Gastrocnemius medialis (tissue), 4 donors: ENCODE measurements around the gene ZNF526. TPM values are rescaled to one million over a fixed set of nuclear protein-coding genes. Genes with fewer than 3 reads are reported as not detected.

Source experiments
- ATAC-seq, 2 donors: fragments of 150-250 bp; one replicate each; pipeline ENCODE4 v1.9.1; 2016
- DNase-seq, 2 donors: peaks; one replicate each; pipeline ENCODE4 v3.0.0-alpha.2; 2019
- H3K27ac ChIP-seq, 4 donors: fragments of 200-600 bp; sonication (generic); 1 replicate in 1 of 4; 2 replicates in 3 of 4; pipeline ENCODE4 v1.5.1; 2016 to 2018; ENCODE audit warnings: mild to moderate bottlenecking in 2 of 4, moderate library complexity in 1 of 4
- H3K27me3 ChIP-seq, 3 donors: fragments of 200-600 bp; sonication (generic) in 2 of 3; 1 replicate in 1 of 3; 2 replicates in 2 of 3; pipeline versions ENCODE4 v1.5.1 to v1.6.0; 2016 to 2019; ENCODE audit warnings: mild to moderate bottlenecking in 1 of 3, moderate library complexity in 1 of 3
- H3K36me3 ChIP-seq, 2 donors: fragments of 200-600 bp; sonication (generic) in 1 of 2; one replicate each; pipeline ENCODE4 v1.5.1; 2017 to 2018
- H3K4me1 ChIP-seq, 2 donors: fragments of 200-600 bp; sonication (generic) in 1 of 2; one replicate each; pipeline ENCODE4 v1.5.1; 2016 to 2017; ENCODE audit warnings: mild to moderate bottlenecking in 2 of 2
- H3K4me3 ChIP-seq, 4 donors: fragments of 200-600 bp; sonication (generic) in 3 of 4; 1 replicate in 1 of 4; 2 replicates in 3 of 4; pipeline ENCODE4 v1.5.1; 2016 to 2019; ENCODE audit warnings: mild to moderate bottlenecking in 2 of 4
- H3K9me3 ChIP-seq, 3 donors: fragments of 200-600 bp; sonication (generic) in 2 of 3; 1 replicate in 1 of 3; 2 replicates in 2 of 3; pipeline ENCODE4 v1.5.1; 2016 to 2019
- CTCF ChIP-seq, 5 experiments: fragments of 450-650 bp in 3 of 5; fragments of 200-600 bp in 2 of 5; sonication (generic) in 2 of 5; IDR thresholded peaks in 4 of 5; conservative IDR thresholded peaks in 1 of 5; 1 replicate in 4 of 5; 2 replicates in 1 of 5; pipeline ENCODE4 v1.5.1; 2016 to 2019; ENCODE audit warnings: antibody characterized with exemption in 5 of 5, mild to moderate bottlenecking in 3 of 5, moderate library complexity in 3 of 5
- POLR2A ChIP-seq, 2 donors: fragments of 450-650 bp; IDR thresholded peaks; one replicate each; pipeline ENCODE4 v1.6.1; 2017; ENCODE audit warnings: antibody characterized with exemption in 2 of 2, mild to moderate bottlenecking in 2 of 2, moderate library complexity in 2 of 2
- in situ Hi-C, 4 donors: fragments of 200-750 bp; cut with MboI; loops; one replicate each; pipeline versions ENCODE4 v1.15.0 to v1.8.0; 2017; ENCODE audit warnings: low sequenced_read_pairs in 4 of 4
- intact Hi-C: fragments of 100-400 bp; cut with DNase I; formaldehyde crosslinking; loops from one replicate; pipeline ENCODE4 v1.15.1; 2023; ENCODE audit warnings: low total_unique reads
- total RNA-seq, 4 donors: library from RNA; depleted of rRNA; stranded (reverse); fragments of >200 nt; gene quantifications; one replicate each; pipeline versions ENCODE4 v1.1.0 to v1.2.3, GENCODE V29; 2016

Gene ZNF526
- total RNA-seq, 4 donors from 2014 or later: 3.3 to 5.8 (median 4.9) TPM

- no peak for TF ChIP-seq POLR2A (IDR thresholded peaks at IDR 0.05)
- no peak for TF ChIP-seq CTCF (IDR thresholded peaks at IDR 0.05 in 4 of 5, conservative IDR thresholded peaks at IDR 0.05 in 1 of 5)
- ATAC-seq (no peak), DNase-seq (no peak)
- Histone ChIP-seq H3K4me1 (peaks cover 30% of the 10 kb centered on the region in 2 donors), H3K36me3 (peaks cover 0 to 8% of the 10 kb centered on the region in 2 donors), H3K27me3 (no peaks in the 10 kb centered on the region), H3K4me3 (peak overlapping the region; percentile 68 to 77 (median 72)), H3K9me3 (no peaks in the 10 kb centered on the region), H3K27ac (peak overlapping the region; percentile 95 to 98 (median 97))
- in situ Hi-C loops (no loop called here), intact Hi-C loops (loop anchor here (1.0 kb wide), 3 partner anchors 12 to 58 kb away; partner anchors contain the start of genes ERF and MEGF8)
Observed at GRCh38 chr19:42267644-42268141, 47.6 kb downstream of the ZNF526 start.

GRCh38 chr19:42268142-42268703, 48.1 kb downstream of the ZNF526 start:
- ATAC-seq (peak; percentile 71), DNase-seq (peak; percentile 99 to 100)
- intact Hi-C loops: loop anchor here (1.0 kb wide), 3 partner anchors 13 to 57 kb away; partner anchors contain the start of genes ERF and MEGF8
- H3K27ac ChIP-seq: peak overlapping the region; percentile 95 to 98 (median 97)
- in situ Hi-C loops: no loop called here
- H3K27me3 ChIP-seq: no peaks in the 10 kb centered on the region
- peaks cover 30% of the 10 kb centered on the region in 2 donors for H3K4me1 ChIP-seq
- H3K9me3 ChIP-seq: no peaks in the 10 kb centered on the region
- peaks cover 0 to 14% of the 10 kb centered on the region in 2 donors for H3K36me3 ChIP-seq
- H3K4me3 ChIP-seq: peak overlapping the region; percentile 68 to 77 (median 72)
- TF ChIP-seq CTCF (IDR thresholded peaks at IDR 0.05 in 4 of 5, conservative IDR thresholded peaks at IDR 0.05 in 1 of 5) (peak in 1 of 5 experiments; percentile 15), POLR2A (IDR thresholded peaks at IDR 0.05) (peak; percentile 73 to 87)

- Histone ChIP-seq H3K27ac (peak within 1 kb of the TSS; percentile 95 to 98 (median 97)), H3K4me1 (peaks cover 30% of the 10 kb centered on the region in 2 donors), H3K9me3 (no peaks in the 10 kb centered on the region), H3K4me3 (peak within 1 kb of the TSS; percentile 68 to 79 (median 74)), H3K27me3 (no peaks in the 10 kb centered on the region), H3K36me3 (peaks cover 0 to 20% of the 10 kb centered on the region in 2 donors)
- peak in 1 of 2 donors; percentile 18 for TF ChIP-seq POLR2A (IDR thresholded peaks at IDR 0.05)
- TF ChIP-seq CTCF (IDR thresholded peaks at IDR 0.05 in 4 of 5, conservative IDR thresholded peaks at IDR 0.05 in 1 of 5): no peak
- peak; percentile 100 for DNase-seq
- ATAC-seq: peak; percentile 84 to 91
- intact Hi-C loops: loop anchor here (1.0 kb wide), 4 partner anchors 14 to 56 kb away; partner anchors contain the start of genes ERF and MEGF8
- in situ Hi-C loops: no loop called here
Observed at GRCh38 chr19:42268704-42269477, 48.8 kb downstream of the ZNF526 start, which contains the start of gene CIC. Gene CIC, plus strand, starts transcription at chr19:42269252. Its CDS starts 2,532 bp downstream, at chr19:42271784.

GRCh38 chr19:42269478-42270345, 49.6 kb downstream of the ZNF526 start:
- in situ Hi-C loops: no loop called here
- Histone ChIP-seq H3K27ac (peak overlapping the region; percentile 93 to 96 (median 96)), H3K36me3 (peaks cover 0 to 29% of the 10 kb centered on the region in 2 donors), H3K4me1 (peaks cover 30 to 34% of the 10 kb centered on the region in 2 donors), H3K9me3 (no peaks in the 10 kb centered on the region), H3K27me3 (no peaks in the 10 kb centered on the region), H3K4me3 (peak overlapping the region; percentile 66 to 79 (median 68))
- no peak for TF ChIP-seq POLR2A (IDR thresholded peaks at IDR 0.05)
- TF ChIP-seq CTCF (IDR thresholded peaks at IDR 0.05 in 4 of 5, conservative IDR thresholded peaks at IDR 0.05 in 1 of 5): no peak
- ATAC-seq: no peak
- no peak for DNase-seq
- intact Hi-C loops: loop anchor here (1.0 kb wide), 1 partner anchor 14 kb away; no protein-coding TSS in a partner anchor
